Bladder microvascular endothelial cell (primary cell): ENCODE measurements around the gene CCL23. TPM values are rescaled to one million over a fixed set of nuclear protein-coding genes. Genes with fewer than 3 reads are reported as not detected.

ENCODE experiments used
- total RNA-seq: library from RNA; depleted of rRNA; stranded (reverse); fragments of >200 nt; gene quantifications from 2 replicates; pipeline ENCODE4 v1.2.3, GENCODE V29; 2014

The CCL23 gene, protein sequence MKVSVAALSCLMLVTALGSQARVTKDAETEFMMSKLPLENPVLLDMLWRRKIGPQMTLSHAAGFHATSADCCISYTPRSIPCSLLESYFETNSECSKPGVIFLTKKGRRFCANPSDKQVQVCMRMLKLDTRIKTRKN
- 0.76 and 3.4 TPM in 2 replicates for total RNA-seq

DNA sequence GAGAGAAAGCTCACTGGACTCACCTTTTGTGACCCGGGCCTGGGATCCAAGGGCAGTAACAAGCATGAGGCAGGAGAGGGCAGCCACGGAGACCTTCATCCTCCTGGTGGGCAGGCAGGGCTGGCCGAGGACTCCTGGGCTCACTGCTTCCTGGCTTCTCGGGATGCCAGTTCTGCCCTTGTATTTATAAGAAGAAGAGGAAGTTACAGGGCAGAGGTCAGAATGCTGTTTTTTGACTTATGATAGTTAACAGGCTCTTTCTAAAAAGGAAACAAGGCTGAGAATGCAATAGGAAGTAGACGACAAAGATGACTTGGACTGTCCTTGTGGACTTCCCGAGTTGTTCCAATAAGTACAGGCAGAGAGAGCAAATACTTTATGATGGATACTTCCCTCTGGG is at the start of gene CCL23:
TSS of gene CCL23 (minus strand) at position 174 of the 400 bp plus-strand sequence. CDS start at position 99, 75 bp downstream.

DNA sequence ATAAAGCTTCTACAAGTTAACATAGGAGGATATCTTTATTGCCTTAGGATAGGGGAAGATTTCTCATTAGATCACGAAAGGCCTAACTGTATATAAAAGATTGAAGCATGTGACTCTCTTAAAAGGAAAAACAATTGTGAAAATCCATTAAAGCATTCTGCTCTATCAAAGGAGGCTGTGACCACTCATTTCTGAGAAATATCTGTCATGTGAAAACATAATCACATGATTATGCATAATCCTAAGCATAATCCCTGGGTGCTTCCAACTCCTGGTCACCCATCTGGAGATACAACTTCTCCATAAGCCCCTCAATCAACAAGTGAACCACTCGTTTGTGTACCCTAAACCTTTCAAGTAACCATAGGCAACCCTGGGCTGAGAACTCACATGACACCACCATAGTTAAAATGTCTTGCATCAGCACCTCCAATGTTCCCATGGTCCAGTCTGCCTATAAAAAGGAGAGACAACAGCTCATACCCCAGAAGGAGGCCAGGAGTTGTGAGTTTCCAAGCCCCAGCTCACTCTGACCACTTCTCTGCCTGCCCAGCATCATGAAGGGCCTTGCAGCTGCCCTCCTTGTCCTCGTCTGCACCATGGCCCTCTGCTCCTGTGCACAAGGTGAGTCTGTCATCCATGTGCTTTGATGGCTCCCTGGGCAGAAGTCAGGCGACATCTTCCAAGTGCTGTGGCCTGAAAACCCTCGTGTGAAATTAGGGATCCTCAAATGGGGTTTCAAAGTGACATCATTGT is 46.2 kb upstream of the CCL23 start, which contains the start of gene CCL18:
TSS of gene CCL18 (plus strand) at position 487 of the 756 bp plus-strand sequence. CDS start at position 558, 71 bp downstream.

DNA sequence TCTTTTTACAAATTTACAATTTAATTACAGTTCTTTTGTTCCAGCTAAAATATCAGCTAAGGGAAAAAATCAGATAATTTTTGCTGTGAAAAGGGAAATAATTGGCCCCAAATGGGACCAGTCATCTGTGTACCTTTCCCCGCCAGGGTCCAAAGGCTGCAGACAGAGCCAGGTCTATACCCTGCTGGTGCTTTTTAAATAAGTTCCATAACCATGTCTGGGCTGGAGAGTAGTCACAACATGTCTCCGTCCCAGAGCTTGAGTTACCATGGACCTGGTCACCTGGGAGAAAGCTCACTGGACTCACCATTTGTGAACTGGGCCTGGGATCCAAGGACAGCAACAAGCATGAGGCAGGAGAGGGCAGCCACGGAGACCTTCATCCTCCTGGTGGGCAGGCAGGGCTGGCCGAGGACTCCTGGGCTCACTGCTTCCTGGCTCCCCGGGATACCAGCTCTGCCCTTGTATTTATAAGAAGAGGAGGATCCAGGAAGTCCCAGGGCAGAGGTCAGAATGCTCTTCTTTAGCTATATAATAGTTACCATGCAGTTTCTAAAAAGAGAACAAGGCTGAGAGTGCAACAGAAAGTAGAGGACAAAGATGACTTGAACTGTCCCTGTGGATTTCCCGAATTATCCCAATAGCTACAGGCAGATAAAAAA is 16.5 kb downstream of the CCL23 start, which contains the start of gene CCL15:
TSS of gene CCL15 (minus strand) at position 444 of the 662 bp plus-strand sequence. CDS start at position 383, 61 bp downstream.

GRCh38 chr17:35986643-35987042 is 31.1 kb downstream of the CCL23 start, which contains the start of gene CCL14:
TSS of gene CCL14 (minus strand) at chr17:35986729. CDS start at chr17:35986649, 80 bp downstream.

DNA sequence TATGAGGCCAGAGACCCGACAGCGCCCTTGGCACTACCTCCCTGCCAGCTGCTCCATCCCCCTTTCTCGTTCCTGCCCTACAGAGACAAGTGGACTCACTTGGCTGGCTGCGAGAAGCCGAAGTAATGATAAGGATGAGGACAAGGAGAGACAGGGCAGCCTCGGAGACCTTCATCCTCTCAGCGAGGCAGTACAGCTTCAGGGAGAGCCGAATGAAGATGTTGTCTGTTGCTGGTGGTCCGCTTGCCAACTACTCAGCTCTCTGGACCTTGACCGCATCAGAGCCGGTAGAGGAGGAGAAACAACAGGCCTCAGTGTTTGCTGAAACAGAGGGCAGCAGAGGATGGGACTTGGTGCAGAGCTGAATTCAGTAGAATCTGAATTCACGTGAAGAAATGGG is 36.5 kb downstream of the CCL23 start, which contains the start of gene CCL16:
TSS of gene CCL16 (minus strand) at position 252 of the 400 bp plus-strand sequence. CDS start at position 175, 77 bp downstream.

Other genes starting within 250 kb of the CCL23 start
- gene MMP28, start 222.3 kb downstream of the CCL23 start, total RNA-seq = 11.0 and 11.3 TPM in 2 replicates
- 41.4 and 138 TPM in 2 replicates for gene TAF15, start 208.5 kb downstream of the CCL23 start, total RNA-seq
- gene HEATR9, start 149.1 kb downstream of the CCL23 start, total RNA-seq = not detected in 2 replicates
- under 0.01 and 1.8 TPM in 2 replicates for gene CCL5, start 137.6 kb downstream of the CCL23 start, total RNA-seq
- gene RDM1, start 87.2 kb downstream of the CCL23 start, total RNA-seq = 0.19 TPM in 1 of 2 replicates, not detected in the other
- not detected in 2 replicates for gene LYZL6, start 74.3 kb downstream of the CCL23 start, total RNA-seq
- 0.65 TPM in 1 of 2 replicates, not detected in the other for gene CCL16, start 36.5 kb downstream of the CCL23 start, total RNA-seq
- 4.4 and 11.5 TPM in 2 replicates for gene CCL14, start 31.2 kb downstream of the CCL23 start, total RNA-seq
- not detected in 2 replicates for gene CCL15, start 16.4 kb downstream of the CCL23 start, total RNA-seq
- gene CCL18, start 46.3 kb upstream of the CCL23 start, total RNA-seq = not detected in 2 replicates
- gene CCL3, start 72.2 kb upstream of the CCL23 start, total RNA-seq = not detected in 2 replicates
- gene CCL4, start 85.9 kb upstream of the CCL23 start, total RNA-seq = not detected in 2 replicates
- gene TBC1D3B, start 158.7 kb upstream of the CCL23 start, total RNA-seq = 0.97 and 2.6 TPM in 2 replicates
- gene CCL3L1, start 178.8 kb upstream of the CCL23 start, total RNA-seq = not detected in 2 replicates
- not detected in 2 replicates for gene CCL4L2, start 193.1 kb upstream of the CCL23 start, total RNA-seq
- gene TBC1D3I, start 246.6 kb upstream of the CCL23 start, total RNA-seq = 0.13 TPM in 1 of 2 replicates, not detected in the other